Measurements from ENCODE around the gene KRT1.

The KRT1 gene

DNA sequence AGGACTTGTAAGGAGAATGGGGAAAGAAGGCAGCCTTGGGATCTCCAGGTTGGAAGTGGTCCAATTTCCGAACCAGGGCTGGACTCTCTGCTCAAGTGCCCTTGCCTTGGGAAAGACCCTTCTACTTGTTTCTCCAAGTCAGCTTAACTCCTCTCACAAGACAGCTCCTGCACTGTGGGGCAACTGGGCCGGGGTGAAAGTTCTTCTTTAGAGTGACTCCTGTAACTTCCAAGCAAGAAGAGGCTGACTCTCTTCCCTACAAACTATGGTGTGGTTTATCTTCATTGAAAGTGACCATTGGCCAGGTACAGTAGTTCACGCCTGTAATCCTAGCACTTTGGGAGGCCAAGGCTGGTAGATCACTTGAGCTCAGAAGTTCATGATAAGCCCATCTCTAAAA lies 13.7 kb downstream of the KRT1 start:
- no peak overlapping the region for H2AFZ ChIP-seq (ENCODE audit: low read depth, low read length)
- no peak overlapping the region for H2AK5ac ChIP-seq (ENCODE audit: low read length, severe bottlenecking)
- H3K36me3 ChIP-seq (ENCODE audit: control insufficient read depth in 1 of 2, insufficient read depth in 2 of 2, low read depth in 1 of 2, low read length in 2 of 2) = no peaks in the 10 kb centered on the region
- H2BK12ac ChIP-seq (ENCODE audit: low read length in 2 of 2) = no peak overlapping the region
- WGBS = 90% methylated on average over 1 of the region's 3 CpGs
- no peaks in the 10 kb centered on the region for H3K79me1 ChIP-seq (replicated peaks; ENCODE audit: low read length, poor library complexity, severe bottlenecking)
- no peak overlapping the region for H3K18ac ChIP-seq (ENCODE audit: low read depth in 1 of 2, low read length in 2 of 2)
- H3K27me3 ChIP-seq (ENCODE audit: control insufficient read depth in 1 of 2, insufficient read depth in 1 of 2, low read length in 2 of 2) = peaks cover 24 to 88% of the 10 kb centered on the region in 2 experiments
- no peak overlapping the region for H2BK15ac ChIP-seq (ENCODE audit: low read depth, poor library complexity, severe bottlenecking)
- H3K4me1 ChIP-seq (ENCODE audit: control insufficient read depth, insufficient read depth, low read depth, low read length) = no peaks in the 10 kb centered on the region
- no peak overlapping the region for H3K4me3 ChIP-seq (ENCODE audit: insufficient read depth in 1 of 2, low read depth in 1 of 2, low read length in 2 of 2)
- no peak overlapping the region for H4K91ac ChIP-seq (ENCODE audit: low read length)
- no peak overlapping the region for H2BK120ac ChIP-seq (ENCODE audit: low read depth, low read length)
- no peak overlapping the region for H3K14ac ChIP-seq (ENCODE audit: low read length in 2 of 2)
- H3K4ac ChIP-seq (ENCODE audit: low read depth in 1 of 2, low read length in 2 of 2) = no peak overlapping the region
- no peaks in the 10 kb centered on the region for H3K9me3 ChIP-seq (ENCODE audit: control insufficient read depth, low read length)
- DNase-seq = no peak
- H2BK5ac ChIP-seq (ENCODE audit: low read depth, low read length, poor library complexity, severe bottlenecking) = no peak overlapping the region
- no peak overlapping the region for H3K4me2 ChIP-seq (ENCODE audit: low read length, poor library complexity, severe bottlenecking)
- no peak overlapping the region for H3K23ac ChIP-seq (ENCODE audit: low read length in 2 of 2)
- no peak overlapping the region for H3K27ac ChIP-seq (ENCODE audit: low read length, poor library complexity, severe bottlenecking)
- no peak overlapping the region for H4K8ac ChIP-seq (ENCODE audit: low read length)
- H3K9ac ChIP-seq (ENCODE audit: low read length) = no peak overlapping the region

DNA sequence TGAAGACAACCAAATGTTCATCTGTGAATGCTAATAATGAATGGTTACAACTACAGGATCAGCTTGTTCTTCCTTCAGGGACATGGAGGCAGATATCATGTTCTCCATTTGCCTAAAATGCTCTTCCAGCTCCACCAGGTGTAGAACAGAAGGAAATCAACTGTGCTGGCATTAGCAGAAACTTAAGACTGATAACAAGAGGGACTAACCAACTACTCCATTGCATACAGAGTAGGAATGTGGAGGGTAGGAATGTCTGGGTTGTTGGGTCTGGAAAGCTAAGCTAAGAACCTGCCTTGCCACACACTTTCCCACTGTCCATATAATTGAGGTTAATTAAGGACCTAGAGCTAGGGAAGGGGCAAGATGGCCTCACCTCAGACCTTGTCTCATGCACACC lies 16.8 kb downstream of the KRT1 start:
- peaks cover 22 to 86% of the 10 kb centered on the region in 2 experiments for H3K27me3 ChIP-seq (ENCODE audit: control insufficient read depth in 1 of 2, insufficient read depth in 1 of 2, low read length in 2 of 2)
- no peak overlapping the region for H4K91ac ChIP-seq (ENCODE audit: low read length)
- no peak overlapping the region for H3K18ac ChIP-seq (ENCODE audit: low read depth in 1 of 2, low read length in 2 of 2)
- no peaks in the 10 kb centered on the region for H3K36me3 ChIP-seq (ENCODE audit: control insufficient read depth in 1 of 2, insufficient read depth in 2 of 2, low read depth in 1 of 2, low read length in 2 of 2)
- H2AFZ ChIP-seq (ENCODE audit: low read depth, low read length) = no peak overlapping the region
- no peak overlapping the region for H3K14ac ChIP-seq (ENCODE audit: low read length in 2 of 2)
- no peaks in the 10 kb centered on the region for H3K9me3 ChIP-seq (ENCODE audit: control insufficient read depth, low read length)
- H3K4me2 ChIP-seq (ENCODE audit: low read length, poor library complexity, severe bottlenecking) = no peak overlapping the region
- no peak overlapping the region for H3K4ac ChIP-seq (ENCODE audit: low read depth in 1 of 2, low read length in 2 of 2)
- no peaks in the 10 kb centered on the region for H3K79me1 ChIP-seq (replicated peaks; ENCODE audit: low read length, poor library complexity, severe bottlenecking)
- no peak overlapping the region for H3K27ac ChIP-seq (ENCODE audit: low read length, poor library complexity, severe bottlenecking)
- H2BK5ac ChIP-seq (ENCODE audit: low read depth, low read length, poor library complexity, severe bottlenecking) = no peak overlapping the region
- no peak overlapping the region for H2BK12ac ChIP-seq (ENCODE audit: low read length in 2 of 2)
- H2BK15ac ChIP-seq (ENCODE audit: low read depth, poor library complexity, severe bottlenecking) = no peak overlapping the region
- no peak overlapping the region for H3K4me3 ChIP-seq (ENCODE audit: insufficient read depth in 1 of 2, low read depth in 1 of 2, low read length in 2 of 2)
- H2BK120ac ChIP-seq (ENCODE audit: low read depth, low read length) = no peak overlapping the region
- no peak for DNase-seq
- no peak overlapping the region for H3K9ac ChIP-seq (ENCODE audit: low read length)
- no peak overlapping the region for H2AK5ac ChIP-seq (ENCODE audit: low read length, severe bottlenecking)
- no peaks in the 10 kb centered on the region for H3K4me1 ChIP-seq (ENCODE audit: control insufficient read depth, insufficient read depth, low read depth, low read length)
- H3K23ac ChIP-seq (ENCODE audit: low read length in 2 of 2) = no peak overlapping the region
- H4K8ac ChIP-seq (ENCODE audit: low read length) = no peak overlapping the region

DNA sequence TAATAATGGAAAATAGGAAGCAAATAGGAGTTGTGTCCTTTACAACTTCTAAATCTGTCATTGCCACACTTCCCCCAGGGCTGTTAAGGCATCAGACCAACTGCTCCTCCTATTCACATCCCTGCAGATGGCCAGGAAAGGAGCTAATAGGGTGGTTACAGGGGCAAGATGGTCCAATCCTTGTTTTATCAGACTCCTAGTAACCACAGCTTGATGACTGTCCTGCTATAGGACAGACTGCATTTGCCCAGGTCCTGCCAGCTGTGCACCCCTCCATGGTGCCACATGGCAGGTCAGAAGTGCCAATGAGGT lies 17.3 kb downstream of the KRT1 start:
- H3K9ac ChIP-seq (ENCODE audit: low read length) = no peak overlapping the region
- H4K8ac ChIP-seq (ENCODE audit: low read length) = no peak overlapping the region
- no peak overlapping the region for H2AK5ac ChIP-seq (ENCODE audit: low read length, severe bottlenecking)
- H3K9me3 ChIP-seq (ENCODE audit: control insufficient read depth, low read length) = no peaks in the 10 kb centered on the region
- no peak overlapping the region for H2BK15ac ChIP-seq (ENCODE audit: low read depth, poor library complexity, severe bottlenecking)
- H2BK5ac ChIP-seq (ENCODE audit: low read depth, low read length, poor library complexity, severe bottlenecking) = no peak overlapping the region
- H3K4me3 ChIP-seq (ENCODE audit: insufficient read depth in 1 of 2, low read depth in 1 of 2, low read length in 2 of 2) = no peak overlapping the region
- no peak overlapping the region for H2BK120ac ChIP-seq (ENCODE audit: low read depth, low read length)
- H4K91ac ChIP-seq (ENCODE audit: low read length) = no peak overlapping the region
- no peaks in the 10 kb centered on the region for H3K79me1 ChIP-seq (replicated peaks; ENCODE audit: low read length, poor library complexity, severe bottlenecking)
- no peak overlapping the region for H3K4me2 ChIP-seq (ENCODE audit: low read length, poor library complexity, severe bottlenecking)
- no peak overlapping the region for H3K14ac ChIP-seq (ENCODE audit: low read length in 2 of 2)
- no peaks in the 10 kb centered on the region for H3K4me1 ChIP-seq (ENCODE audit: control insufficient read depth, insufficient read depth, low read depth, low read length)
- H2AFZ ChIP-seq (ENCODE audit: low read depth, low read length) = no peak overlapping the region
- H3K23ac ChIP-seq (ENCODE audit: low read length in 2 of 2) = no peak overlapping the region
- H3K4ac ChIP-seq (ENCODE audit: low read depth in 1 of 2, low read length in 2 of 2) = no peak overlapping the region
- peaks cover 27 to 87% of the 10 kb centered on the region in 2 experiments for H3K27me3 ChIP-seq (ENCODE audit: control insufficient read depth in 1 of 2, insufficient read depth in 1 of 2, low read length in 2 of 2)
- DNase-seq = no peak
- H3K18ac ChIP-seq (ENCODE audit: low read depth in 1 of 2, low read length in 2 of 2) = no peak overlapping the region
- H3K27ac ChIP-seq (ENCODE audit: low read length, poor library complexity, severe bottlenecking) = no peak overlapping the region
- no peak overlapping the region for H2BK12ac ChIP-seq (ENCODE audit: low read length in 2 of 2)
- no peaks in the 10 kb centered on the region for H3K36me3 ChIP-seq (ENCODE audit: control insufficient read depth in 1 of 2, insufficient read depth in 2 of 2, low read depth in 1 of 2, low read length in 2 of 2)

DNA sequence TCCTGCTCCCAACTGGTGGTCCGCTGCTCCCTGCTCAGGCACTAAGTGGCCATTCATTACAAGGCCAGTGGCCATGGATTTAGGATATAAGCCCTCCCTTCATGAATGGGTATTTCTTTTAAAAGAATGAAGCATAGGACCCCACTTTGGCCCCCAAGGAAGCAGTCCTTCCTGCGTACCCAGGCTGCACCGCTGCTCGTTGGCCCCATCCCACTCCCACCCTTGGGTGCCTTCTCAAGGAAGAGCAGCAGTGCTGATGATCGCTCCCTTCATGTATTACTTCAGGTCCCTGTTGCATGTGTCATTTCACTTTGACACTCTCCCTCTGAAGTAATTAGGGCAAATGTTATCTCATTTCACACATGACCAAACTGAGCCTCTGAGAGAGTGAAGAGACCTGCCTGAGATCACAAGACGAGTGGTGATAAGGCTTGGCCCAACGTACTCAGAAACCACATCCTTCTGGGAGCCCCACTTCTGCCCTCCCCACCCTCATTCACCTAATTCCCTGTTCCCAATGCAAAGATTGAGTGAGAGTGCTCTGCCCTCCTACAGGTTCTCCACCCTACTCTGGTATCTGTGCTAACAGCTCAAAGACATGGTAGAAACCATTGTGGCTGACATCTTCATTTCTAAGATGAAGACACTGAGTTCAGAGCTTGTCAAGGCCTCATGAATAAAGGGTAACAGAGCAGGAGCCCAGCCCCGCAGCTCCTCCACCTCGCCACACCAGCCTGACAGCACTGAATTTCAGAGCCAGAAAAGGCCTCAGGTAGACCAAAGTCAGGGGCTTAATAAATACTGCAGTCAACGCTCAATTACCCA lies 17.9 kb downstream of the KRT1 start:
- H3K18ac ChIP-seq (ENCODE audit: low read depth in 1 of 2, low read length in 2 of 2) = no peak overlapping the region
- no peaks in the 10 kb centered on the region for H3K36me3 ChIP-seq (ENCODE audit: control insufficient read depth in 1 of 2, insufficient read depth in 2 of 2, low read depth in 1 of 2, low read length in 2 of 2)
- no peak overlapping the region for H2BK12ac ChIP-seq (ENCODE audit: low read length in 2 of 2)
- no peaks in the 10 kb centered on the region for H3K9me3 ChIP-seq (ENCODE audit: control insufficient read depth, low read length)
- no peak overlapping the region for H4K8ac ChIP-seq (ENCODE audit: low read length)
- no peak overlapping the region for H2BK5ac ChIP-seq (ENCODE audit: low read depth, low read length, poor library complexity, severe bottlenecking)
- DNase-seq = no peak
- WGBS = 60% methylated on average over 10 of the region's 10 CpGs
- H3K14ac ChIP-seq (ENCODE audit: low read length in 2 of 2) = no peak overlapping the region
- no peak overlapping the region for H3K27ac ChIP-seq (ENCODE audit: low read length, poor library complexity, severe bottlenecking)
- H2AK5ac ChIP-seq (ENCODE audit: low read length, severe bottlenecking) = no peak overlapping the region
- H4K91ac ChIP-seq (ENCODE audit: low read length) = no peak overlapping the region
- no peak overlapping the region for H3K4ac ChIP-seq (ENCODE audit: low read depth in 1 of 2, low read length in 2 of 2)
- H3K4me1 ChIP-seq (ENCODE audit: control insufficient read depth, insufficient read depth, low read depth, low read length) = no peaks in the 10 kb centered on the region
- no peak overlapping the region for H3K4me2 ChIP-seq (ENCODE audit: low read length, poor library complexity, severe bottlenecking)
- no peak overlapping the region for H2BK15ac ChIP-seq (ENCODE audit: low read depth, poor library complexity, severe bottlenecking)
- H2AFZ ChIP-seq (ENCODE audit: low read depth, low read length) = no peak overlapping the region
- H3K79me1 ChIP-seq (replicated peaks; ENCODE audit: low read length, poor library complexity, severe bottlenecking) = no peaks in the 10 kb centered on the region
- H3K4me3 ChIP-seq (ENCODE audit: insufficient read depth in 1 of 2, low read depth in 1 of 2, low read length in 2 of 2) = no peak overlapping the region
- H3K9ac ChIP-seq (ENCODE audit: low read length) = no peak overlapping the region
- H3K23ac ChIP-seq (ENCODE audit: low read length in 2 of 2) = no peak overlapping the region
- H2BK120ac ChIP-seq (ENCODE audit: low read depth, low read length) = no peak overlapping the region
- H3K27me3 ChIP-seq (ENCODE audit: control insufficient read depth in 1 of 2, insufficient read depth in 1 of 2, low read length in 2 of 2) = peaks cover 30 to 89% of the 10 kb centered on the region in 2 experiments
